GM21723 (cell line): Measurements from ENCODE around the gene SHBG.
"Not testable (repeated sequence)": the region's sequence is repeated elsewhere in the genome, so short reads cannot be mapped to it uniquely, and the experiment has no call there.

ENCODE experiments used
- ATAC-seq: cut with Tn5 transposase; IDR thresholded peaks from one replicate; pipeline ENCODE4 v1.9.1; 2021; ENCODE audit warnings: mild to moderate bottlenecking, moderate library complexity; ENCODE audit not compliant: unreplicated experiment

Gene SHBG

GRCh38 chr17:7611635-7612293 is 18.2 kb upstream of the SHBG start:
- no peak for ATAC-seq

GRCh38 chr17:7612294-7612640 is 17.7 kb upstream of the SHBG start:
- no peak for ATAC-seq

- ATAC-seq = no peak
These were observed 16.0 kb upstream of the SHBG start for GRCh38 chr17:7613769-7614424.

GRCh38 chr17:7614425-7615264 is 15.3 kb upstream of the SHBG start, which contains the start of gene FXR2:
Gene FXR2, minus strand, starts transcription at chr17:7614897. Its CDS starts 365 bp downstream, at chr17:7614532.
- ATAC-seq = peak; percentile 81

- no peak for ATAC-seq
These were observed 14.6 kb upstream of the SHBG start for GRCh38 chr17:7615265-7615747.

GRCh38 chr17:7618608-7619007 is 11.3 kb upstream of the SHBG start:
- no peak for ATAC-seq

- no peak for ATAC-seq
These were observed 9.1 kb upstream of the SHBG start for GRCh38 chr17:7620835-7621234.

- ATAC-seq = no peak
These were observed 6.3 kb upstream of the SHBG start for GRCh38 chr17:7623661-7624060.

GRCh38 chr17:7625749-7626148 is 4.2 kb upstream of the SHBG start:
- not testable (repeated sequence) for ATAC-seq

GRCh38 chr17:7626307-7626706 is 3.6 kb upstream of the SHBG start:
- no peak for ATAC-seq

GRCh38 chr17:7626956-7627249 is 3.0 kb upstream of the SHBG start:
- ATAC-seq = no peak

- ATAC-seq = peak; percentile 77
These were observed 2.4 kb upstream of the SHBG start, which contains the start of gene SAT2 for GRCh38 chr17:7627250-7628121. Gene SAT2, minus strand, starts transcription at chr17:7627821. Its CDS starts 186 bp downstream, at chr17:7627635.

- ATAC-seq = no peak
These were observed 1.8 kb downstream of the SHBG start for GRCh38 chr17:7631398-7632380.

GRCh38 chr17:7632492-7632894 is 2.6 kb downstream of the SHBG start:
- ATAC-seq = no peak

GRCh38 chr17:7633093-7633492 is 3.2 kb downstream of the SHBG start:
- no peak for ATAC-seq

GRCh38 chr17:7634384-7634783 is 4.4 kb downstream of the SHBG start:
- ATAC-seq = no peak

GRCh38 chr17:7636163-7636562 is 6.2 kb downstream of the SHBG start:
- no peak for ATAC-seq

GRCh38 chr17:7640783-7641182 is 10.8 kb downstream of the SHBG start:
- no peak for ATAC-seq

GRCh38 chr17:7641635-7642034 is 11.7 kb downstream of the SHBG start:
- not testable (repeated sequence) for ATAC-seq

GRCh38 chr17:7644775-7645174 is 14.8 kb downstream of the SHBG start:
- no peak for ATAC-seq
